Measurements from ENCODE around the gene HS3ST4.
"Not testable (repeated sequence)": the region's sequence is repeated elsewhere in the genome, so short reads cannot be mapped to it uniquely, and the experiment has no call there.

HS3ST4 gene

GRCh38 chr16:25734430-25735385 is 42.9 kb downstream of the HS3ST4 start:
- DNase-seq = no peak

GRCh38 chr16:25735645-25736044 is 43.9 kb downstream of the HS3ST4 start:
- no peak for DNase-seq

- no peak for DNase-seq
Observed at GRCh38 chr16:25747160-25747758, 55.5 kb downstream of the HS3ST4 start.

- DNase-seq = no peak
Observed at GRCh38 chr16:25748092-25748654, 56.4 kb downstream of the HS3ST4 start.

- DNase-seq = no peak
Observed at GRCh38 chr16:25750488-25751216, 58.9 kb downstream of the HS3ST4 start.

GRCh38 chr16:25751230-25751835 is 59.6 kb downstream of the HS3ST4 start:
- no peak for DNase-seq

GRCh38 chr16:25764466-25764865 is 72.7 kb downstream of the HS3ST4 start:
- no peak for DNase-seq

- no peak for DNase-seq
Observed at GRCh38 chr16:25771216-25771615, 79.5 kb downstream of the HS3ST4 start.

- DNase-seq = no peak
Observed at GRCh38 chr16:25771812-25772568, 80.2 kb downstream of the HS3ST4 start.

GRCh38 chr16:25776214-25776613 is 84.5 kb downstream of the HS3ST4 start:
- DNase-seq = not testable (repeated sequence)

- DNase-seq = no peak
Observed at GRCh38 chr16:25783226-25783625, 91.5 kb downstream of the HS3ST4 start.

GRCh38 chr16:25785361-25785760 is 93.6 kb downstream of the HS3ST4 start:
- DNase-seq = no peak

GRCh38 chr16:25786748-25787147 is 95.0 kb downstream of the HS3ST4 start:
- no peak for DNase-seq

GRCh38 chr16:25788637-25789036 is 96.9 kb downstream of the HS3ST4 start:
- DNase-seq = no peak

- DNase-seq = no peak
Observed at GRCh38 chr16:25796239-25796638, 104.5 kb downstream of the HS3ST4 start.

- DNase-seq = no peak
Observed at GRCh38 chr16:25798065-25798464, 106.3 kb downstream of the HS3ST4 start.

- DNase-seq = no peak
Observed at GRCh38 chr16:25799816-25800215, 108.1 kb downstream of the HS3ST4 start.

- DNase-seq = no peak
Observed at GRCh38 chr16:25812215-25812614, 120.5 kb downstream of the HS3ST4 start.

GRCh38 chr16:25817295-25817694 is 125.5 kb downstream of the HS3ST4 start:
- no peak for DNase-seq

GRCh38 chr16:25817876-25818275 is 126.1 kb downstream of the HS3ST4 start:
- no peak for DNase-seq

- no peak for DNase-seq
Observed at GRCh38 chr16:25823891-25824290, 132.1 kb downstream of the HS3ST4 start.

GRCh38 chr16:25827709-25828108 is 135.9 kb downstream of the HS3ST4 start:
- no peak for DNase-seq
